SK-N-MC (cell line): ENCODE measurements around the gene WWC1.

Source experiments
- DNase-seq: peaks from one replicate; pipeline ENCODE4 v3.0.0-alpha.2; 2011; ENCODE audit warnings: low read depth, low spot score
- H3K27ac ChIP-seq: fragments of 200-600 bp; sonication (generic); 2 replicates; pipeline ENCODE4 v1.5.1; 2016; ENCODE audit warnings: mixed run types
- H3K36me3 ChIP-seq: fragments of 200-600 bp; sonication (generic); 2 replicates; pipeline ENCODE4 v1.6.1; 2017; ENCODE audit warnings: antibody characterized with exemption, low read length, mixed read lengths; ENCODE audit not compliant: insufficient read depth
- H3K4me3 ChIP-seq: fragments of 200-600 bp; sonication (generic); 2 replicates; pipeline ENCODE4 v1.5.1; 2016
- H3K9ac ChIP-seq: fragments of 200-600 bp; sonication (generic); 2 replicates; pipeline ENCODE4 v1.8.0; 2017; ENCODE audit warnings: mixed run types, mixed read lengths; ENCODE audit not compliant: insufficient read length
- H3K9me3 ChIP-seq: fragments of 200-600 bp; sonication (generic); 2 replicates; pipeline ENCODE4 v1.6.1; 2017; ENCODE audit warnings: low read depth, mild to moderate bottlenecking, antibody characterized with exemption, low read length, moderate library complexity, mixed read lengths
- EZH2 ChIP-seq: fragments of 200-600 bp; sonication (generic); IDR thresholded peaks from one replicate; pipeline ENCODE4 v1.6.1; 2017; ENCODE audit warnings: antibody characterized with exemption
- FOXP2 ChIP-seq: optimal IDR thresholded peaks from 2 replicates; pipeline ENCODE3; 2011; ENCODE audit warnings: mild to moderate bottlenecking, moderate library complexity; ENCODE audit not compliant: insufficient read depth; ENCODE audit errors: extremely low read length, control extremely low read depth
- POLR2AphosphoS5 ChIP-seq: IDR thresholded peaks from 2 replicates; pipeline ENCODE4 v1.6.1; 2012; ENCODE audit warnings: mild to moderate bottlenecking, low read depth, low read length, borderline replicate concordance

Gene WWC1

GRCh38 chr5:168366116-168366515 is 74.7 kb downstream of the WWC1 start:
- Histone ChIP-seq H3K36me3 (no peaks in the 10 kb centered on the region), H3K4me3 (no peak overlapping the region), H3K9ac (no peak overlapping the region), H3K9me3 (no peaks in the 10 kb centered on the region), H3K27ac (no peak overlapping the region)
- TF ChIP-seq EZH2 (no peak), POLR2AphosphoS5 (no peak), FOXP2 (no peak)
- no peak for DNase-seq

GRCh38 chr5:168368854-168369253 is 77.4 kb downstream of the WWC1 start:
- Histone ChIP-seq H3K9ac (no peak overlapping the region), H3K27ac (no peak overlapping the region), H3K9me3 (no peaks in the 10 kb centered on the region), H3K4me3 (no peak overlapping the region), H3K36me3 (no peaks in the 10 kb centered on the region)
- no peak for DNase-seq
- TF ChIP-seq POLR2AphosphoS5 (no peak), FOXP2 (no peak), EZH2 (no peak)

- Histone ChIP-seq H3K9me3 (no peaks in the 10 kb centered on the region), H3K27ac (no peak overlapping the region), H3K4me3 (no peak overlapping the region), H3K36me3 (no peaks in the 10 kb centered on the region), H3K9ac (no peak overlapping the region)
- TF ChIP-seq FOXP2 = no peak
- TF ChIP-seq EZH2 = no peak
- no peak for TF ChIP-seq POLR2AphosphoS5
- no peak for DNase-seq
Observed at GRCh38 chr5:168370831-168371230, 79.4 kb downstream of the WWC1 start.

- no peaks in the 10 kb centered on the region for H3K9me3 ChIP-seq
- no peak for DNase-seq
- no peak for TF ChIP-seq POLR2AphosphoS5
- no peak for TF ChIP-seq EZH2
- no peak for TF ChIP-seq FOXP2
- no peaks in the 10 kb centered on the region for H3K36me3 ChIP-seq
- no peak overlapping the region for H3K9ac ChIP-seq
- H3K27ac ChIP-seq = no peak overlapping the region
- H3K4me3 ChIP-seq = no peak overlapping the region
Observed at GRCh38 chr5:168372356-168372946, 81.0 kb downstream of the WWC1 start.

GRCh38 chr5:168374532-168374931 is 83.1 kb downstream of the WWC1 start:
- no peaks in the 10 kb centered on the region for H3K9me3 ChIP-seq
- H3K4me3 ChIP-seq = no peak overlapping the region
- no peak overlapping the region for H3K9ac ChIP-seq
- no peak for DNase-seq
- no peaks in the 10 kb centered on the region for H3K36me3 ChIP-seq
- TF ChIP-seq EZH2 = no peak
- TF ChIP-seq FOXP2 = no peak
- TF ChIP-seq POLR2AphosphoS5 = no peak
- no peak overlapping the region for H3K27ac ChIP-seq

DNA sequence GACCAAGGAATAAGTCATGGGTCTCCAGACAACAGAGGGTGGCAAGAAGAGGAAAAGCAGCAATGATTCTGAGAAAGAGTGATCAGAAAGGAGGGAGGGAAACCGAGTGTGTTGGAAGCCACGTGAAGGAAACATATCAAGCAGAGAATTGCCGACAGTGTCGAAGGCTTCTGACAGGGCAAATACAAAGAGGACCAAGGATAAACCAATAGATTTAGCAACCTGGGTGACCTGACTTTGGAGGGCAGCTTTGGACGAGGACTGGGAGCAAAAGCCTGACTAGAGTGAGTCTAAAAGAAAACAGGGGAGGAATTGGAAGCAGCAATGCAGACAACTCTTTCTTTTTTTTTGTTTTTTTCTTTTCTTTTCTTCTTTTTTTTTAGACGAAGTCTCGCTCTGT is 83.8 kb downstream of the WWC1 start:
- DNase-seq = no peak
- Histone ChIP-seq H3K36me3 (no peaks in the 10 kb centered on the region), H3K27ac (no peak overlapping the region), H3K9me3 (no peaks in the 10 kb centered on the region), H3K4me3 (no peak overlapping the region), H3K9ac (no peak overlapping the region)
- no peak for TF ChIP-seq POLR2AphosphoS5
- TF ChIP-seq FOXP2 = no peak
- TF ChIP-seq EZH2 = no peak

DNA sequence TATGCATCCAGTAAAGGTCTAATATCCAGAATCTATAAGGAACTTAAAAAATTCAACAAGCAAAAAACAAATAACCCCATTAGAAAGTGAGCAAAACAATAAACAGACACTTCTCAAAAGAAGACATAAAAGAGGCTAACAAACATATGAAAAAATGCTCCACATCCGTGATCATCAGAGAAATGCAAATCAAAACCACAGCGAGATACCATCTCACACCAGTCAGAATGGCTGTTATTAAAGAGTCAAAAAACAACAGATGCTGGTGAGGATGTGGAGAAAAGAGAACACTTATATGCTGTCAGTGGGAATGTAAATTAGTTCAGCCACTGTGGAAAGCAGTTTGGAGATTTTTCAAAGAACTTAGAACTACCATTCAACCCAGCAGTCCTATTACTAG is 86.1 kb downstream of the WWC1 start:
- Histone ChIP-seq H3K9me3 (no peaks in the 10 kb centered on the region), H3K4me3 (no peak overlapping the region), H3K9ac (no peak overlapping the region), H3K27ac (no peak overlapping the region), H3K36me3 (no peaks in the 10 kb centered on the region)
- no peak for DNase-seq
- TF ChIP-seq POLR2AphosphoS5 = no peak
- TF ChIP-seq FOXP2 = no peak

GRCh38 chr5:168378741-168379140 is 87.3 kb downstream of the WWC1 start:
- Histone ChIP-seq H3K4me3 (no peak overlapping the region), H3K36me3 (no peaks in the 10 kb centered on the region), H3K27ac (no peak overlapping the region), H3K9ac (no peak overlapping the region), H3K9me3 (no peaks in the 10 kb centered on the region)
- TF ChIP-seq POLR2AphosphoS5 (no peak), EZH2 (no peak), FOXP2 (no peak)
- no peak for DNase-seq

DNA sequence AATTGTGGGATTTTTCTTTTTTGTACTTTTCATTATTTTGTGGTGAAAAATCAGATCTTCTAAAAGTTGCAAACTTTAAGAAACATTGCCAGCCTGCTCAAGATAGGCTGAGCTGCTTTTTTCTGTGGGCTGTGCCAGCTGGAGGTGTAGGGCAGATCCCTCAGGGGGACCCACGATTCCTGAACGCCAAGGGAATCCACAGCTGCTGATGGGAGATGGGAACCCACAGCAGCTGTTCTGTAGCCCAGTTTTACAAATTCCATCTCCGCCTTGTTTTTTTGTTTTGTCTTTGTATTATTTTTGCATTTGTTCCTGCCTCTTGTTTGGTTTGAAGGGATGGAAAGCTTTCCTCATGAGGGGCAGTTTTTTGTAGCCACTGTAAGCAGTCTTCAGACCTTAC is 91.0 kb downstream of the WWC1 start:
- Histone ChIP-seq H3K27ac (no peak overlapping the region), H3K9me3 (no peaks in the 10 kb centered on the region), H3K9ac (no peak overlapping the region), H3K36me3 (no peaks in the 10 kb centered on the region), H3K4me3 (no peak overlapping the region)
- no peak for DNase-seq
- no peak for TF ChIP-seq FOXP2
- no peak for TF ChIP-seq POLR2AphosphoS5
- no peak for TF ChIP-seq EZH2

- DNase-seq = no peak
- H3K4me3 ChIP-seq = no peak overlapping the region
- H3K27ac ChIP-seq = no peak overlapping the region
- TF ChIP-seq POLR2AphosphoS5 = no peak
- no peak for TF ChIP-seq EZH2
- no peak for TF ChIP-seq FOXP2
- no peak overlapping the region for H3K9ac ChIP-seq
- H3K9me3 ChIP-seq = no peaks in the 10 kb centered on the region
- no peaks in the 10 kb centered on the region for H3K36me3 ChIP-seq
Observed at GRCh38 chr5:168390491-168390890, 99.0 kb downstream of the WWC1 start.
